Loucy (cell line): Measurements from ENCODE around the gene PLCG2.

ENCODE experiments used
- CTCF ChIP-seq: fragments of 200-600 bp; sonication (generic); conservative IDR thresholded peaks from 2 replicates; pipeline ENCODE4 v1.5.1; 2014; ENCODE audit warnings: mild to moderate bottlenecking, antibody characterized with exemption, low read length
- EZH2phosphoT487 ChIP-seq: fragments of 200-600 bp; IDR thresholded peaks from 2 replicates; pipeline ENCODE4 v1.6.1; 2018; ENCODE audit warnings: antibody characterized with exemption, mild to moderate bottlenecking, moderate library complexity, borderline replicate concordance

- TF ChIP-seq CTCF = no peak
- no peak for TF ChIP-seq EZH2phosphoT487
Measured at GRCh38 chr16:81900014-81900413, 120.9 kb downstream of the PLCG2 start.
